HG03139 (cell line): ENCODE data around the gene EYS.

Source experiments
- ATAC-seq: cut with Tn5 transposase; IDR thresholded peaks from one replicate; pipeline ENCODE4 v1.9.1; 2021; ENCODE audit not compliant: unreplicated experiment

EYS gene

DNA sequence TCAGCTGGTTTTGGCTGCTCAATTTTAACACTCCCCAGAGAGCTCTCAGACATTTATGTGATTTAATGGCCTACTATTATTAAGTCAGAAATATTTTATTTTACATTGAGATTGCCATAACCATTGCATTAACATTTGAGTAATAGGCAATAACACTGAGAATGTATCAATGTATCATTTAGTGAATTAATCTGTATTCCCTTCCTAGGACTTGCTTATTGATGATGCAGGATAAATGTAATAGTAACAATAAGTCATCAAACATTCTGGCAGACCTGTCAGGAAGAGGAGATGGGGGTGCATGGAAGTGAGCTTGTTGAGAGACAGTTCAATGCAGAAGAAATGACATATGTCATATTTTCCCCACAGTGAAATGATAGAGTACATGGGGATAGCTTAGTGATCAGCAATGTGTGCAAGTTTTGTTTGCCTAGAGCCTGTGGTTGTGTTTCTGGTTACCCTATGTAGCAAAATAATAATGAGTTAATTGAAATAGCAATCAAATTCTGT is 458.9 kb downstream of the EYS start:
- ATAC-seq = no peak

GRCh38 chr6:65231616-65232015 is 475.4 kb downstream of the EYS start:
- no peak for ATAC-seq

GRCh38 chr6:65229825-65230224 is 477.2 kb downstream of the EYS start:
- no peak for ATAC-seq

- ATAC-seq = no peak
Measured at GRCh38 chr6:65221153-65221552, 485.9 kb downstream of the EYS start.

DNA sequence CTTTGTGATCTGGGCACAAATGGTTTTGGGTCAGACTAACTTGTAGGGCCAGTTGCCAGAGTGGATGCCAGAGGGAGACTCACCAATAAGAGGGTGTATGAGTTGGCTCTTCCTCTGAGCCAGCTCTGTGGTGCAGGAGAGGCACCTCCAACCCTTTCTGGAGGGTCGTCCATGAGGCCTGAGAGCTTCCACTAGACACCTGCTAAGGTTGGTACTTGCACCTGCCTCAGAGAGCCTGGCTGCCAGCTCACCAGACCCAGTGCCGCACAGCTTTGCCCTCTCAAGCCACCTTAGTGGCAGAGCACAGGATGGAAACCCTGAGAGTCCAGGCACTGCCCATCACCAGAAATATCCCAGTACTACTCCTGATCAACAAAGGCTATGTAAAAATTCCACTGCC is 504.3 kb downstream of the EYS start:
- no peak for ATAC-seq

DNA sequence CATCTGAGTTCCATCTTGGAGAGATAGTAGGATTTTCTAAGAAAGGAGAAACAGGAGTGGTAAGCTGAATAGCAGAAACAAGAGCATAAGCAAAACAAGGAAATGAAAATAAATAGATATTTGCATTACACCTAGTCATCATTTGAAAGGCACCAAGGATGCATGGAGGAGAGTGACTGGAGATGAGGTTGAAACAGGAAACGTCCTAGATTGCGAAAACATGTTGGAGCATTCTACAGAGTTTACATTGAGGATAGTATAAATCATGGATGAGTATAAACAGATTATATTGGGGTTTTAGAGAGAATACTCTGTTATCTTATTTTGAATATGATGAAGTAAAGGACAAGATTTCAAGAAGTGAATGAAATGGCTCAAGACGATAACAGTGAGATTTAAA is 507.3 kb downstream of the EYS start:
- no peak for ATAC-seq

DNA sequence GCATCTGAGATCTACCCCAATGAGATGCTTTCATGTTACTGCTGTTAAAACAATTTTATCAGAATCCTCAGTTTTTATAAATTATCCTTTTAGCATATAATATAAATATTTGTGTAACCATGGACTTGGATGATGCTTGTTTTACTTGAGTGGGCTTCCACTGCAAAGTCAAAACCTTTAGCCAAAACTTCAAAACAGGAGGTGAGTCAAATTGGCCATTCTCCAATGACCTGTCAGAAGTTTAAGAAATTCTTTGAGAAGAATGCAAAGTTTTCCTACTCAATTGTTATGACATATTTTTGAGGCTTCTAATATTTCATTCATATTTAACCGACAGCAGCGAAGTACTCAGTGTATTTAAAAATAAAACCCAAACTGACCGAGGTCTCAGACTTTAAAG is 507.9 kb downstream of the EYS start:
- no peak for ATAC-seq

- ATAC-seq = no peak
Measured at GRCh38 chr6:65191471-65191870, 515.6 kb downstream of the EYS start.

DNA sequence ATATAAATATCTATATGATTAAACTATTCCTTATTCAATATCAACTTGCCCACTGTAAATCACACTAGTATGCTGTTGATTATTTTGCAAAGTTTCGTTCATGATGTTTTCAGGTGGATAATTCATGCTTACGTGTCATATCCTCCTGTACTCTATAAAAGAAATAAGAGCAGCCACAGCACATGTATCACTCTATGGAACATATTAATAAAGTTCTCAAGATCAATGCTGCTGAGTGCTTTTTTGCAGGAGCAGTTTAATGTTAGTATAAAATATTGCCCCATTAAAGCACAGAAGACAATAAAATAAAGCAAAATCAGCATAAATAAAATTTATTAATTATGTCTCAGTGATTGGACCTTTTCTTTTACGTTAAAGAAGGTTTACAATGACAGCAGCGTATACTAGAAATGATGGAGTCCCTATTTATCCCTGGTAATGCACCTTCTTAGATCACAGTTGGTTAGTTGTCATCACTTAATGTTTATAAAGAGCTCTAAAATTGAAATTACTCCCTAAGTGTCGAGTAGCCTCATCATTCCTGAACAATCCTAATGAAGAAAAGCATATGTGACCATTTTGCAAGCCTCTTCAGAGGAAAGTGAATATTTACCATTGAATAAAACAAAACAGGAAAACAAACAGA is 517.7 kb downstream of the EYS start:
- no peak for ATAC-seq

GRCh38 chr6:65186826-65187225 is 520.2 kb downstream of the EYS start:
- ATAC-seq = no peak

DNA sequence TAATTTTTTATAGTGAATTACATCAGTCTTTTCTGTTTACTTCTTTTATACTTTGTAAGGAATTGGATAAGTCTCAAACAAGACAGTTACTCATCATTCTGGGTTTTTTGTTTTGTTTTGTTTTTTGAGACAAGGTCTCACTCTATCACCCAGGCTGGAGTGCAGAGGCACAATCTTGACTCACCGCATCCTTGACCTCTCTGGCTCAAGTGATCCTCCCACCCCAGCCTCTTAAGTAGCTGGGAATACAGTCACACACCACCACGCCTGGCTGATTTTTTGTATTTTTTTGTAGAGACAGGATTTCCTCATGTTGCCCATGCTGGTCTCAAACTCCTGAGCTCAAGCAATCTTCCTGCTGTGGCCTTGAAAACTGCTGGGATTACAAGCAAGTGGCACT is 524.3 kb downstream of the EYS start:
- ATAC-seq = no peak

DNA sequence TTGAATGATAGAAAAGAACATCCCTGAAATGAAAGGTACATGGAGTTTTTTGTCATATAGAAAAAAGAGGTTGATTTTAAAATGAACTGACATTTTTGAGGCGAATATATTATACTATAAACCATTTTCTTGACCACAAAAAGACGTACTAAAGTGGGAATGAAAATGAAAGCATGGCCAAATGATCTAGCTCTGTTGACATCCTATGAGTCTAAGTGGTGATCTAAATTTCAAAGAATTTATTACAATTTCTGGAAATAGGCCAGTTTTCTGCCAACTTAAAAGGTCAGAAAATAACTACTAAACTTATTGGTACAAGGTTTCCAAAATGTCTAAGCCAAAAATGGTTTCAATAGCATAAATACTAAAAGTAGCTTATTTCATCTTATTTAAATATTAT is 536.8 kb downstream of the EYS start:
- no peak for ATAC-seq

DNA sequence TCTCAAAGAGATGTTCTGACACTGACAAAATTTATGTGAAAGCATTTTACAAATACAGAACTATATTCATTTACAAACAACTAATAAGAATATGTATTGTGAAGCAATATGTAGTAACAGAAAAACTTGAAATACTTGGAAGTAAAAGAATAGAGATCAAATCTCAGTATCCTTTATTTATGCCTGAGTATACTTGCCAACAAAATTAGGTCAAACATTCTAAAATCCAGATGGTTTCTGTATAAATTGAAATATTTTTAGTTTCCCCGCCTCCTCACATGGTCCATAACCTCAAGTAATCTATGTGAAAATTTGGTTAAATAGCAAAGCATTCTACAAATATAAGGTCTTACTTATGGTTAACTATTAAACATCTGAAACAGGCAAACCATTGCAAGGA is 545.4 kb downstream of the EYS start:
- no peak for ATAC-seq

DNA sequence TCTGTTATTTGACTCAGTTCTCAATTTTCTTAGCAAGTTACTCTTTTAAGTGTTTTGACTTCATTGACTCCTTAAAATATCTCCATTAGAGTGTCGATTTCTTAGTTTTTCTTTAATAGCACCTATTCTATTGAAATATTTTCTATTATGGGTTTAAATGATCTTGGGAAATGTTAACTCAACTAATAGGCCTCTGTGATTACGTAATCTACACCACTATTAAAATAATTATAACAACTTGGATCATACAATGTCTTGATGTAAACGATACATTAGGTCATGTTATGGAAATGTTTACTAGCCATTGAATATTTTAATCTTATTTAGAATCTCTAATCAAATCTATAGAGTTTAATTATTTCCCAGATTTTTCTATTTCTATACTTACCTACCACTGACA is 550.0 kb downstream of the EYS start:
- no peak for ATAC-seq

- ATAC-seq = no peak
Measured at GRCh38 chr6:65155083-65155482, 551.9 kb downstream of the EYS start.

DNA sequence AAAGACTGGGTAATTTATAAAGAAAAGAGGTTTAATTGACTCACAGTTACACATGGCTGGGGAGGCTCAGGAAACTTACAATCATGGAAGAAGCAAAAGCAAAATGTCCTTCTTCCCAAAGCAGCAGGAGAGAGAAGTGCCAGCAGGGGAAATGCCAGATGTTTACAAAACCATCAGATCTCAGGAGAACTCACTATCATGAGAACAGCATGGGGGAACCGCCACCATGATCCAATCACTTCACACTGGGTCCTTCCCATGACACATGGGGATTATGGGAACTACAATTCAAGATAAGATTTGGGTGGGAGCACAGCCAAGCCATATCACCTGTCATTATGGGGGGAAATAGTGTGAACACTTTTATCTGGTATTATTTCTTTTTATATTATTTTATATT is 557.2 kb downstream of the EYS start:
- no peak for ATAC-seq

GRCh38 chr6:65148839-65149238 is 558.2 kb downstream of the EYS start:
- ATAC-seq = no peak

GRCh38 chr6:65135567-65135966 is 571.5 kb downstream of the EYS start:
- no peak for ATAC-seq

DNA sequence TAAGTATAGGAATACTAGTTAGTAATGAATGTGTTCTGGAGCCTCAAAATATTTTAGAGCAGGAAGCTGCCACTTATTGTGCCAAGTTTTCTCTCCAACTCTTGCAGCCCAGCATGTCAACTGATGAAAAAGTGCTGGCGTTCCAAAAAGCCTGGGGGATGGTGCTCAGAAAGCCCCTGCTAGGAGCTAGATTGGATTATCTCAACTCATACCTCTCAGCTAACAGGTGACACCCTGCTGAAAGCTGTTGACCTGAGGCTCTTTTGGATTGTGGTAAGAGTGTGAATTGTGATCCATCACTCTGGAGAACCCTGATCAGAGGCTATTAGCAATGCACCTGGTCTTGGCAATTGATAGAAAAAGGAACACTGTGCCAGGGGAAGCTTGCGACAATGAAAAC is 580.4 kb downstream of the EYS start:
- no peak for ATAC-seq

DNA sequence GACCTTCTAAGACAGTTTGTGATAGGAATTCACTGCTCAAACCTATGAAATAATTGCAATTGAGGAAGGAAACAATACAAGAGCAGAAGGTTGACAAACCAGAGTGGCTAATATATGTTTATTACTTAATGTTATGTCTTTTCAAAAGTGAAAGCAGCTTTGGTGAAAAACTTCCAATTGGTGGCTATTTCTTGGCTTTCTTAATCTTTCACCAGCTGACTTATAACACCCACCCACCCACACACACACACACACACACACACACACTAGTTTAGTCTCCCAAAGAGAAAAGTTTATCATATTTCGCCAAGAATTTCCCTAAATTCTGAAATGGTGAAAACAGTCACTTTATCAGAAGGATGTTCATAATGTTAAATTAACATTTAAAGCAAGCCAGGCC is 583.5 kb downstream of the EYS start:
- no peak for ATAC-seq

DNA sequence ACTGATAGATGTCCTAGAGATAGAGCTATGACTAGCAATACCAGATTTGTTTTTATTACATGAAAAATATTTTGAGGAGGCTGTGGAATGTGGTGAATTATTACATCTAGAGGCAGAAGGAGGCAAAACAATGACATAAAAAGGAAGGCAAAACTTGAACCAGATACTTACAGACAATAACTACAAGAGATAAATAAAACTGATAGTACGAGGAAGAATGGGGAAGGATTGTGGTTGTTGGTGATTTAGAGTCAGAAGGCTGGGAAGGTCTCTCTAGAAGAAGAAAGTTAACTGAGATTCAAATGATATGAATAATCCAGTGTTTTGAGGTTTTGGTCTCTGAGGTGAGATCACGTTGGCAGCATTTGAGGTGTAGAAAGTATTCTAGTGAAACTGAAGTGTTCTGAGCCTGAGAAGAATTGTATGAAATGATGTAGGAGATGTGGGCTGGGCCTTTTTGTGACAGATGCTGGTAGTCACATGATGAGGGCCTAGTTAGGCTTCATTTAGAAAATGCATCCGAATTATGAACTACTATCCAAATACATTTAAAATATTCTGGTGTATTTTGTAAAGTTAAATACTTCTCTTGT is 589.1 kb downstream of the EYS start:
- ATAC-seq = no peak

GRCh38 chr6:65116326-65116725 is 590.7 kb downstream of the EYS start:
- no peak for ATAC-seq

DNA sequence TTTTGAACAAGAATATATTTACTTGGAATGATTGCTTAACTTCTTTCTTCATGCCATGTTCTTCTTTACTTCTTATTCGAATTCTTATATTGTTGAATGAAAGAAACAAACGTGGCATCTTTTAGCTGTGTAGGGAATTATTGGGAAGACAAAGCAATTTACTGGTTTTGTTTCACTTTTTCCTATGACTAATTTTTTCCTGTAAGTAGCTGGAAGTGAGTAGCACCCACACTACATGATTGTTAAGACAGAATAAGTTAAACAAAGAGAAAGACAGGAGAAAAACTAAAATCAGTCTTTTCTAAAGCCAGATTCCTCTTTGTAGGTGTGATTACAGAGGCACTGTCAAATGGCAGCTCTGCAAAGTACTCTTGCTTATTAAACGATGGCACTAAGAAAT is 593.4 kb downstream of the EYS start:
- no peak for ATAC-seq
